CD4-positive, alpha-beta T cell treated with Interleukin-4 for 1 hour (primary cell): ENCODE results near the gene TRIM38.
"Not testable (repeated sequence)": the region's sequence is repeated elsewhere in the genome, so short reads cannot be mapped to it uniquely, and the experiment has no call there.

Experiments
- DNase-seq, 2 donors: peaks; one replicate each; pipeline ENCODE4 v3.0.0-alpha.2; 2020 to 2022

The TRIM38 gene

DNA sequence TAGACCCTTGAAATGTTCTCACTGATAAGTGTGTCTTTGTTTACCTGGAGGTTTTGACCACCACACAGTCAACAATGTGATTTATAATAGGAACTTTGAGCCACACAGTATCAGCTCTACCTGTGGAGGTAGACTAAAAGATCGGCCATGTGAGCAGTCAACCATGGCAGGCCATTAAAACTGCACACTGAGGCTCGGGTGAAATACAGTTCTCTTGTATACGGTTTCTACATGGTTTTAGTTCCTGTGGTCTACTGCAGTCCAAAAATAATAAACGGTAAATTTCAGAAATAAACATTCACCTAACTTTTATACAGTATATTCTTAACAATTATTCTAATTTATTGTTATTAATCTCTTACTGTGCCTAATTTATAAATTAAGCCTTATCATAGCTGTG, 47.2 kb downstream of the TRIM38 start:
- DNase-seq: no peak

DNA sequence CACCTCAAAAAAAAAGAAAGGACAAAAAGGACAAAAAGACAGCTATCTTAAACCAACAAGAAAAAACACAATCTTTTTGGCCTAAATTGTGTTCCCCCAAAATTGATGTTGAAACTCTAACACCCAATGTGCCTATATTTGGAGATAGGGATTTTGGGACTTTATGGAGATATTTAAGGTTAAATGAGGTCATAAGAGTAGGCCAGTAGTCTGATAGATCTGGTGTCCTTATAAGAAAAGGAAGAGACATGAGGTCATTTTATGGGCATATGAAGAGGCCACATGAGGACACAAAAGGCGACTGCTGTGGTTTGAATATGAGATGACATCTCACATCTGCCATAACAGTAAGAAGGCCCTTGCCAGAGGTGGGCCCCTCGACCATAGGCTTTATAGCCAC, 49.5 kb downstream of the TRIM38 start:
- DNase-seq: no peak

DNA sequence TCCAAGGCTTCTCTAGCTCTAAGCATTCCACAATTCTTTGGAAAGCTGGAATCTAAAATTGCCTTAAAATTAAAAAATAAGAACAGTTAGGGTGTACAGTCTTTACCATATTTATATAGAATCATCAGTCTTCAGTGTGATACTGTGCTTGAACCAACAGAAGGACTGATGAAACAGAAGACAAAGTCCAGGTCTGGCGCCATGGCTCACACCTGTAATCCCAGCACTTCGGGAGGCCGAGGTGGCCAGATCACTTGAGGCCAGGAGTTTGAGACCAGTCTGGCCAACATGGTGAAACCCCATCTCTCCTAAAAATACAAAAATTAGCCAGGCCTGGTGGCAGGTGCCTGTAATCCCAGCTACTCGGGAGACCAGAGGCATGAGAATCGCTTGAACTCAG, 51.8 kb downstream of the TRIM38 start:
- DNase-seq: not testable (repeated sequence)

DNA sequence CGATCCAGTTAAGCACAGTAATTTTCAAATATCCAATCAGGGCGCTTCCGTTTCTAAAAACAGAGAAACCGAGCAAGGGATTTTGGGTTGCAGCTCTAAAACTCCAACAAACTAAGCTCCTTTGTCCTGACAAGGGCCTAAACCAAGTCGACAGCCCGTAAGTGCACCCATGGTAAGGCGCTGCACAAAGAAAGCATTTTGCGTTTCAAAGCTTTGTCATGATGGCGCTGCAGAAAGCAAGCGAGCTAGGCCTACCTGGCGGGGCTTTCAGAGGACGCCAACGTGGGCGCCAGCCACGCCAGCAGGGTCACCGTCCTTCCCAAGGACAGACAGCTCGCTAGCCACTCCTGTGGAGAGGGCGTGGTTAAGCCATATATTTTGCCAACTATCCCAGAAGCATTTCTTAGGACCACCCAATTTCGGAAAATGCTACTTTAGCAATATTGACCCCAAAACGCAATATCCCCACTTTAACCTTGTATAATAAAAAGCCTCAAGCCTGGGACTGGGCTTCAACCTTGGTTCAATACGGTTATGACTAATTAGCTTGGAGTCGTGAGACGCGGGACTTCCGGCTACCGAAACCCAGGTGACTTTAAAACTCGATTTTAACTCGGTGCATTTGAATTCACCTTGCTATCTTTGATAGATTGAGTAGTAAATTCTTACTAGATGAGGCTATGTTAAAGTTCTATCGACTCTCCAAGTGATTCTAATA, 53.8 kb downstream of the TRIM38 start:
- no peak for DNase-seq

DNA sequence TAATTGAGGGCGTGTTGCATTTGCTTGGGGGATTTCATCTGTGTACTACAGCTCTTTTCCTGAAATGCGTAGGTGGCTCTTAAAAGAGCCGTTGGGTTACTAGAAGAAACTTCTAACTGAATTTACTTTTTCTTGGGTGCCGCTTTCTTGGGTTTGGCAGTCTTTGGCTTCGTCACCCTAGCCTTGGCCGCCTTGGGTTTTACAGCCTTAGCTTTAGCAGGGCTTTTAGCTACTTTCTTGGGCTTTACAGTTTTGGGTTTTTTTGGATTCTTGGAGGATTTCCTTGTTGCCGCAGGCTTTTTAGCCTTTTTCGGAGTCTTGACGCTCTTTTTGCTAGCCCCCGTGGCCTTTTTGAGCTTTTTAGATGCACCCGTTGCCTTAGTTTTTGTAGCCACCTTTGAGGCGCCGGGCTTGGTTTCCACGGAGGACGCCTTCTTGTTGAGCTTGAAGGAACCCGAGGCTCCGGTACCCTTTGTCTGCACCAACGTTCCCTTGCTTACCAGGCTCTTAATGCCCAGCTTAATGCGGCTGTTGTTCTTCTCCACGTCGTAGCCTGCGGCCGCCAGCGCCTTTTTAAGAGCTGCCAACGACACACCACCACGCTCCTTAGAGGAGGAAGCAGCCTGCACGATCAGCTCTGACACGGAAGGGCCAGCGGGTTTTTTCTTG, 54.5 kb downstream of the TRIM38 start:
- no peak for DNase-seq

DNA sequence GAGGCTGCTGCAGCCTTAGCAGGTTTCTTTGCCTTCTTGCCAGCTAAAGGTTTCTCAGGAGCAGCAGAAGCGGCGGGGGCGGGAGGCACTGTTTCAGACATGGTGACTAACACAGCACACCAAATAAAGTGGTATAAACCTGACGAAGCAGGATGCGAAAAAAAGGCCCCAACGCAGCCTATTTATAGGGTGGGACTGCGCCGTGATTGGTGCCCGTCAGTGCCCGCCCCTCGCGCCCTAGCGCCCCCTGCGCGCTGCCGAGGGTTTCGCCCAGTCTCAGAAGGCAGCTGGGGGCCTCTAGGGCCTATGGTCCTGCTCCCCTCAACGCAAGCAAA, 55.0 kb downstream of the TRIM38 start:
- peak; percentile 75 to 80 for DNase-seq

- DNase-seq: no peak
Measured at GRCh38 chr6:26019261-26019830, 56.7 kb downstream of the TRIM38 start.

DNA sequence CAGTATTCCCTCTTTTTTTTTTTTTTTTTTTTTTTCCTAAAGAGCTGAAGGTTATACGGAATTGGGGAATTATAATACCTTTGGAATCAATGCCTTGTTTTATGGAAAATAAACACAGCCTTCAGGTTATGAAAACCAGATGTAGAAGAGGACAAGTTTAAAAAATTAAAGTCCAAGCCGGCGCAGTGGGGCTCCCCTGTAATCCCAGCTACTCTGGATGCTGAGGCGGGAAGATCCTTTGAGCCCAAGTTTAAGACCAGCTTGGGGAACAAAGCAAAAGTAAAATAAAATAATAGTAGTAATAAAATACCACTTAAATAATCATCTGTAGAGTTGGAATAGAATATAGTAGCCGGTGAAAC, 57.3 kb downstream of the TRIM38 start:
- DNase-seq: no peak

- peak; percentile 87 to 96 for DNase-seq
Measured at GRCh38 chr6:26020329-26021000, 57.9 kb downstream of the TRIM38 start.

DNA sequence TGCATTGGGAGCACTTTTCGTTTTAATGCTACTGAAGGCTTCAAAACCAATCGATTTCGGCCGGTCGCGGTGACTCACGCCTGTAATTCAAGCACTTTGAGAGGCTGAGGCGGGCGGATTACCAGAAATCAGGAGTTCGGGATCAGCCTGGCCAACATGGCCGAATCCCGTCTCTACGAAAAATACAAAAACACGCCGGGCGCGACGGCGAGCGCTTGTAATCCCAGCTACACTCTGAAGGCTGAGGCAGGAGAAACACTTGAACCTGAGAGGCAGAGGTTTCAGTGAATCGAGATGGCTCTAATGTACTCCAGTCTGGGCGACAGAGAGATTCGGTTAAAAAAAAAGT, 58.4 kb downstream of the TRIM38 start:
- no peak for DNase-seq

DNA sequence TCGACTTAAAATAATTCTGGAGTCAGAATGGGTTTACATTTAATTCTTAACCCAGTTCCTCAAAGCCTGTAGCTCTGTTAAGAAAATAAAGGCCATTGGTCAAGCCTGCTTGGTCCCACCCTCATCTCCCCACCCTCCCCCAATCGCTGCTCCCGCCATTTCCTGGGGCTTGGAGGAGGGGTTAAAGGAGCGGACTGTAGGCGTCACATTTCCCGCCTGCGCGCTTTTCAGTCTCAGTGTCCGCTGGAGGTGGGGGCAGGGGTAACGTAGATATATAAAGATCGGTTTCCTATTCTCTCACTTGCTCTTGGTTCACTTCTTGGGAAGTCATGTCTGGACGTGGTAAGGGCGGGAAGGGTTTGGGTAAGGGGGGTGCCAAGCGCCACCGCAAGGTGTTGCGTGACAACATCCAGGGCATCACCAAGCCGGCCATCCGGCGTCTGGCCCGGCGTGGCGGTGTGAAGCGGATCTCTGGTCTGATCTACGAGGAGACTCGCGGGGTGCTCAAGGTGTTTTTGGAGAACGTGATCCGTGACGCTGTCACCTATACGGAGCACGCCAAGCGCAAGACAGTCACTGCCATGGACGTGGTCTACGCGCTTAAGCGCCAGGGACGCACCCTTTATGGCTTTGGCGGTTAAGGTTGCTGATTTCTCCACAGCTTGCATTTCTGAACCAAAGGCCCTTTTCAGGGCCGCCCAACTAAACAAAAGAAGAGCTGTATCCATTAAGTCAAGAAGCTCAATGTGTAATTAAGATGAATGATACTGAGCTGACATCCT, 58.9 kb downstream of the TRIM38 start:
- DNase-seq: peak; percentile 97

- DNase-seq: peak; percentile 69 to 80
Measured at GRCh38 chr6:26022132-26022472, 59.5 kb downstream of the TRIM38 start.

DNA sequence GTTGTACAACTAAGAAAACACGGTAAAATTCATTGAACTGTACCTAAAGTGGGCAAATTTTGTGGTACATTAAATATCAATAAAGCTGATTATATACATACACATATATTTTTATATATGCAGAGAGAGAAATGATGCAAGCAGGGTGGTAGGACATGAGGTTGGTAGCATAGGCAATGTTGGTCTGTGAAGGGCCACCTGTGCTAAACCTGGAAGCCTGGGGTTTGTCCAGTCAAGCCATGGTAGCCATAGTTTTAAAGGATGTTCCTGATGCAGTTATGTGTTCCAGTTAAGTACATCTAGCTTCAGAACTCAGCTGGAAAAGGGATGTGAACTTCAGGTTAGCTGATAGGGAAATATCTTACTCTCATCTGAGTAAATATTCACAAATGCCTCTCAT, 60.1 kb downstream of the TRIM38 start:
- no peak for DNase-seq

DNA sequence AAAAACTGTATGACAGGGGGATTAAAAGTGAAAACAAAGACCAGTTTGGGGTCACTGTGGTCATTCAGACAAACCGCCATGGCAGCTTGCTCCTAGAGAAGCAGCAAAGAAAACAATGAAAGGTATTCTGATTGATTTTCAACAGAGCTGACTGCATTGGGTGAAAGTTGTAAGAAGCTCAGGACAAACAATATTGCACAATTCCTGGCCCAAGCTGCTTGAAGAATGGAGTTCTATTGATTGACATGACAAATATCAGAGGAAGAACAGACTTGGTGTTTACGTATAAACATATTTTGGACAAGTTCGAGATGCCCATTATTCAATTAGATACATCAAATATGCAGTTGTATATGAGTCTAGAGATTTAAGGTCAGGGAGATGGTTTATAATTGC, 62.0 kb downstream of the TRIM38 start:
- no peak for DNase-seq

DNA sequence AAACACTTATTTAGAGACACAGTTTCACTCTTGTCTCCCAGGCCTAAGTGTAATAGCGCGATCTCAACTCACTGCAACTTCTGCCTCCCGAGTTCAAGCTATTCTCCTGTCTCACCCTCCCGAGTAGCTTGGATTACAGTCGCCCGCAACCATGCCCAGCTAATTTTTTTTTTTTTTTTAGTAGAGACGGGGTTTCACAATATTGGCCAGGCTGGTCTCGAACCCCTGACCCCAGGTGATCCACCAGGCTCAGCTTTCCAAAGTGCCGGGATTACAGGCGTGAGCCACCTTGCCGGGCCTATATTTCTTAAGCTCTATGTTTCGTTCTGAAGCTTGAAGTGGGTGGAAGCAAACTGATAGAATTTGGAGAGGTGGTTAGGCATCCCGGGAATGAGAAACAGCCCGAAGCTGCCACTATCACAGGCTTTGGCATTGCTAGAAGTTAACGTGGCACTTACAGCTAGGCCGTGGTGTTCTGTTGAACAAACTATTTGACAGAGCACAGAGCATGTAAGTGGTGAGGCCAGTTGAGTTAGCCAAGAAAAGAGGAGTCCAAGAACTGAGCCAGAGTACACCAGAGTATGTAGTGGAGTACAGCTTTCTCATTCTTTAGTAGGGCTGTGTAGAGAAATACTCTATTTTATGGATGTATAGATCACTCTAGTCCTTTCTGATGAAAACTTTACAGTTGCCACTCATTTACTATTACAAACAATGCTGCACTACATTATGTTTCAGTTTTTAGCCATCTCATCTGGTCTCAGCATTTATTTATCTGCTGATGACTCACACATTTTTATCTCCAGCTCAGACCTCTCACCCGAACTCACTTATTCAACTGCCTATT, 62.7 kb downstream of the TRIM38 start:
- DNase-seq: peak in 1 of 2 donors; percentile 34

DNA sequence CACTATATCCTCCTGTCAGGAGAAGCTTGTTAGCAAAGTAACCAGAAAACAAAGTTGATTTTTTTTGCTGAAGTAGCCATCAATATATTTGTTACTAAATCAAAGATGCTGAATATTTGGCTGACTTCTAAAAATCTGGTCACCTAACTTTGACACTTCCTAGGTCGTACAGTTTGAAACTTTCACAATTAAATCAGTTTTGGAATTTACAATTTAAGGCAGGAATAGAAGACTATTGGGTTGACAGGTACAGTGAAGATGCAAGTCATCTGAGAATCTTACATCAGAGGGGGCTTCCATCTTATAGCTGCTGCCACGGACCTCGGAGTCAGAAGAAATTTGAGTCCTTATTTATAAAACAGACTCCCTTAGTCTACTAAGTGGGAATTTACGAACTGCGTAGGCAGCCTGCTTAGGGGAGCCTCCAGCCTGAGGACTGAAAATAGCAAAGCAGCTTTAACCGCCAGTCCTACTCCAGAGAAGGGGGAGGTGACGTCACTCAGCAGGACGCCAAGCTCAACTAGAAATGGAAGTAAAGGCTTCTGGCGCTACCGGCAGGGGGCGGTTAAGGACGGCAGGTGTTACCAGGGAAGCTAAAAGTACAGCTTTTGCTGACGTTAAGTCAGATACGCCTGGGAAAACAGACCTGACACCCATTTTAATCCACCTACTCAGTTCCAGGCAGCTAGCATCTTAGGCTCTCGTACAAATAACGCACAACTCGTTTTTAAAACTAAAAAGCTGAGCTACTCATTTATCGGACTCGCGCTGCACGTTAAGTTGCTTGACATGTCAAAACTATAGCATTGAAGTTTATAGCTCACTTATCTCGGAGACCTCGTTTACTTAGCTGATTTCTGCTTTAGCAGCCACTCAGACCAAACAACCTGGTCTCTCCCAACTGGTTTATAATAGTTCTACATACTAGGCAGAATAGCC, 63.6 kb downstream of the TRIM38 start:
- peak; percentile 96 to 97 for DNase-seq

GRCh38 chr6:26026833-26027490, 64.4 kb downstream of the TRIM38 start:
- DNase-seq: peak; percentile 96 to 99

GRCh38 chr6:26027491-26028211, 65.0 kb downstream of the TRIM38 start:
- no peak for DNase-seq

- DNase-seq: no peak
Measured at GRCh38 chr6:26028212-26028745, 65.7 kb downstream of the TRIM38 start.
